RCC 7860 (cell line): ENCODE data around the gene CLK1.

Experiments
- DNase-seq: peaks from one replicate; pipeline ENCODE4 v3.0.0-alpha.2; 2015; ENCODE audit warnings: low spot score
- FAIRE-seq: peaks from 2 replicates; lab custom pipeline; 2012; peaks lifted over from hg19 to GRCh38; lab: Jason Lieb, UNC

The CLK1 gene

DNA sequence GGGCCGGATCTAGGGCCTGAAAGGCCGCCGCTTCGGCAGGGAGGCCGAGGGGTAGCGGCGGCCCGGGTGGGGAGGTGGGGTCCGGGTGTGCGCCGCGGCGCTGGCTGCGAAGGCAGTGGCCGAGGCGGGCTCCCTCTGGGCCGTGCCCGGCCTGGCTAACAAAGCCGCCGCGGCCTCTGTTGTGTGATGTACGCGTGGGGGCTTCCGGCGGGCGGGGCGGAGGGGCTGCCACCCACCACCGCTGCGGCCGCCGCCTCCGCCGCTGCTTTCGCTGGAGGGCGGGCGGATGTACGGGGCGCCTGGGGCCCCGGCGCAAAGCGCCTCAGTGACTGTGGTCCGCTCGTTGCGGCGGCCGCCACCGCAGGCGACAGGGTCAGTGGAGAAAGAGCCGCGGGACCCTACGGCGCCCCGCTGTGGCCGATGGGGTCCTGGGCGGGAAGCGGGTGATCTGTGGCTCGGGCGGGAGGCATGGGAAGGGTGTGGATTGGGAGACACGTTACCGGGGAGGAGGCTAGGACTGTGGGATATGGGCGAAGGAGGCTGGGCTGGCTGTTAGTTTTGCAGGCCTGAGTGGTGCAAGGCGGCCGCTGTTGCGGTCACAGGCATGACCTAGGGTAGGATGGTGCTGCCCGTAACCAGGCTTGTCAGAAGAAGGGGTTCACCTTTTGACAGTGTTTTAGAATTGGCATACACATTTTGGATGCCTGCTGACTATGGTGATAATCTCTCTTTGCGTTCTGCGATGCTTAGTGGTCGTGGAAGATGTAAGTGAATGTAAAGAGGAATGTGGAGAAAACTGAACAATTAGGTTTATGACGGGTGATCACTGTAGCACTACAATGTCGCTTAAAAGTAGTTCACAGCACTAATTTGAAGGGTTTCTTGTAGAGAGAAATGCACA is 52.1 kb downstream of the CLK1 start:
- DNase-seq (peak; percentile 39), FAIRE-seq (no peak)

DNA sequence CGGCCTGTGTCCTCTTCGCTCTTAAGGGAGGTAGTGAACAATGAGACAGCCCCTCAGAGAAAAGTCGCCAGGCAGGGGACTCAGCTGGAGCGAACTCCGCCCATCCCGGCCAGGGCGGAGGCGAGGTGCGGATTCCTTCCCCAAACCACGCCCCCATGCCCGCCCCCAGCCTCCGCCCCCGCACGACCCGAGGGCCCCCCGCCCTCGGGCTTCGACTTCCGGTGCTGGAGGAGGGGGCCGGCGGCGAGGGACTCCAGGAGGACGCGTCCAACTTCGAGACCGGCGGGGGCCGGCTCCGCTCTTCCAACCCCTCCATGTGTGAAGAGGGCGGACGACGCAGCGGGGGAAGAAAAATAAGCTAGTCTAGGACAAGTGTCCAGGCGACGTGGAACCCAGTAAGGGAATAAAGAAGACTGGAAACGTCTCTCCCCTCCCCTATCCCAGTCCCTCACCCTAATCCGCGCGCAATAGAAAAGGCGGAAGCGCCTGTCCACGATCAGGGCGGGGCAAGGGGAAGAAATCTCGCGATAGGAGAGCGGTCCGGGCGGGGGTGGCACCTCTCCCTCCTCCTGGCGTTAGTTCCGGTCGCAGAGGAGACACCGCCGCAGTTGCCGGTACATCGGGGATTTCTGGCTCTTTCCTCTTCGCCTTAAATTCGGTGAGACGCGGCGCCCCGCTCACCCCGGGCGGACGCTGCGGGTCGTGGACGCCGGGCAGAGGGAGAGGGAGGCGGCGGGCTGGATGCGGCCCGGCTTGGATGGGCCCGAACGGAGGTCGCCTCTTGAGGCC is 52.9 kb downstream of the CLK1 start, which contains the start of gene BZW1:
Gene BZW1 (plus strand): TSS at position 578 of the 789 bp plus-strand sequence. CDS start 1,308 bp downstream, outside the sequence.
- DNase-seq (peak; percentile 91), FAIRE-seq (peak; percentile 63)

DNA sequence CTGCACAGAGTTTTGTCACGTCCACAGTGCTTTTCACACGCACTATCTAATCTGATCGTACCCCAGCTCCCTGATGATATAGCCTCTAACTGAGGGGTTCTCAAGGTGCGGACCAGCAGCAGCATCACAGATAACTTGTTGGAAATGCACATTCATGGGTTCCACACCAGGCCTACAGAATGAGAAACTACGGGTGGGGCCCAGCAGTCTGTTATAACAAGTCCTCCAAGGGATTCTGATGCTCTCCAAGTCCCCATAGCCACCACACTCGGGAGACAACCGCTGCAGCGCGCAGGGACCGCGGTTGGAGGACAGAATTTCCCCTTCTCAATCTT is 53.5 kb downstream of the CLK1 start:
- DNase-seq (no peak), FAIRE-seq (no peak)

DNA sequence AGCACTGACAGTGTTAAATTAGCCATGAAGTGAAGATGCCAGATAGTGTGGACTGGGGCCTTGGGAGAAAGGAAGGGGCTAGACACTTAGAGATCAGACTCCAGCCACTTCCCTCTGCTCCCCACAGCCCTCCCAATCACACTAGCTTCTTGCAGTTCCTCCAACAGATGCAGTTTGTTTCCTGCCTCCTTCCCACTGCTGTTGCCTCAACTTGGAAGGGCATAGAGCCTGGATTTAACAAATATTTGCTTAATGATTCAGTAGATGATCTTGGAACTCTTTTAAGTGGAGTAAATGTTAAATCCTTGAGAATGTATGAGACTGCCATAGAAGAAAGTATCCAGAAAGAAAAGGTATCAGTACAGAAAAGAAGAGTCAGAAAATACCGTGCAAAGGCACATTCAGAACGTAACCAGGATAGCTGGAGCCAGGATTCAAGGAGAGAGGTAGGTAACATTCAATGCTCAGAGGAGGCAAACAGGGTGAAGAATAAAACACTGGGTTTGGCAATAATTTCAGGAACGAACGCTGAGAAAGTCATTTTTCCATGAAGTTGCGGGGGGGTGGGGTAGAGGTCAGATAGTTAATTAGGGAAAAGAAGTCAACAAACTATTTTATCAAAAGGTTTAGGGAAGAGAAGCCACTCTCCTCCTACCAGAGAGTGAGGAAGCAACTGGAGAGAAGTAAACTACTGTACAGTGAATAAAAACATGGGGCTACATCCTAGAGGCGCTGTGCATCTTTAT is 54.0 kb downstream of the CLK1 start:
- DNase-seq (no peak), FAIRE-seq (no peak)

DNA sequence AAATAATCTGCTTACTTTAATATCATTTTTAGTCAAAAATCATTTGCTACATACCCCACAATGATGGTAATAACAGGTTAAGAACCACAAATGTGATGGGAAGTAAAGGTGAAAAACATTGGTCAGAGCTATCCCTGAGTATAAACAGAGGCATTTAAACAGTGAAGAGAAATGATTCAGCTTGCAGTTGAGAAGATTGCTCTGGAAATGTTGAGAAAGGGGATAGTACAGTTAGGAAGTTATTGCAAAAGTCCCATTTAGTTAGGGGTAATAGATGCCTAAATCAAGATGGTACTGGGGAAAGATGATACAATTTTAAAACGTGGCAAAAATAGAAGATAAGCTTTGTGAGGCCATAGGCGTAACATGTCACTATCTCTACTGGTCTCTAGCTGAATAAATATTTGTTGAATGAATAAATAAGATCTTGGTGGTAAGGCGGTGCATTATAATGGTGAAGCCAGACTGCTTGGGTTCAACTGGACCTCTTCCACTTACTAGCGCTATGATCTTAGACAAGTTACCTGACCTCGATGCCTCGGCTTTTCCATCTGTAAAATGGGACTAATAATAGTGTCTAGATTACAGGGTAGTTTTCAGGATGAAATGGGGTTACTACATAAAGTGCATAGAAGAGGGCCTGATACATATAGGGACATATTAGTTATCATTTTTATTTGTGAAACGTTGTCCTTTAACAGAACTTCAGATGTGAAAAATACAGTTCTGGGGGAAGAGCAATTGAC is 54.8 kb downstream of the CLK1 start:
- DNase-seq = no peak
- no peak for FAIRE-seq
